IMR-90 (cell line): ENCODE results near the gene SCAF1. TPM values are rescaled to one million over a fixed set of nuclear protein-coding genes. Genes with fewer than 3 reads are reported as not detected.

Experiments used
- ATAC-seq: fragments of 200-7000 bp; cut with Tn5 transposase; 2 replicates; pipeline ENCODE4 v1.9.1; 2020; ENCODE audit warnings: low read depth, mild to moderate bottlenecking, moderate library complexity
- BruUV-seq: library from RNA; stranded (reverse); fragments of 400-500 nt; replicated peaks from 2 replicates; lab custom pipeline; 2021; lab: Mats Ljungman, UMichigan
- CTCF ChIA-PET: fragments of 300-600 bp; formaldehyde crosslinking; extraction: SDS; loops from one replicate; lab custom pipeline; 2021; ENCODE audit warnings: antibody characterized with exemption; lab: Yijun Ruan, JAX
- POLR2A ChIA-PET: fragments of 300-600 bp; sonication (Branson Sonifier 250); formaldehyde crosslinking; loops from one replicate; lab custom pipeline; 2022; ENCODE audit warnings: antibody characterized with exemption; ENCODE audit not compliant: unreplicated experiment; lab: Charles Lee
- DNase-seq: peaks from one replicate; pipeline ENCODE4 v3.0.0; 2013
- H2AFZ ChIP-seq: replicated peaks from 2 replicates; pipeline ENCODE3; 2013; ENCODE audit warnings: low read length, mild to moderate bottlenecking; ENCODE audit not compliant: poor library complexity
- H2AK5ac ChIP-seq: 2 replicates; pipeline ENCODE4 v1.6.1; 2013; ENCODE audit warnings: low read depth, low read length, inconsistent platforms
- H2AK9ac ChIP-seq: replicated peaks from 2 replicates; pipeline ENCODE3; 2013; ENCODE audit warnings: mild to moderate bottlenecking, low read depth, low read length, moderate library complexity; ENCODE audit not compliant: poor library complexity
- H2BK120ac ChIP-seq: 2 replicates; pipeline ENCODE4 v1.6.1; 2013; ENCODE audit warnings: low read depth, low read length, inconsistent platforms
- H2BK15ac ChIP-seq: 3 replicates; pipeline ENCODE4 v1.6.1; 2013; ENCODE audit warnings: low read depth, low read length, inconsistent platforms
- H2BK20ac ChIP-seq: 2 replicates; pipeline ENCODE4 v1.6.1; 2013; ENCODE audit warnings: low read depth, mild to moderate bottlenecking, inconsistent platforms, low read length, moderate library complexity
- H2BK5ac ChIP-seq: 2 replicates; pipeline ENCODE4 v1.6.1; 2013; ENCODE audit warnings: mild to moderate bottlenecking, low read depth, low read length, inconsistent platforms; ENCODE audit not compliant: poor library complexity, severe bottlenecking
- H3K14ac ChIP-seq: replicated peaks from 2 replicates; pipeline ENCODE4 v1.6.1; 2013; ENCODE audit warnings: low read depth, low read length, inconsistent platforms
- H3K18ac ChIP-seq: 2 replicates; pipeline ENCODE4 v1.6.1; 2013; ENCODE audit warnings: low read depth, low read length, control low read depth
- H3K23ac ChIP-seq: 2 replicates; pipeline ENCODE4 v1.6.1; 2013; ENCODE audit warnings: low read depth, low read length, inconsistent platforms
- H3K27ac ChIP-seq: 2 replicates; pipeline ENCODE4 v1.5.1; 2013; ENCODE audit warnings: mild to moderate bottlenecking, control low read depth, low read length; ENCODE audit not compliant: insufficient read depth
- H3K27me3 ChIP-seq: 2 replicates; pipeline ENCODE4 v1.6.1; 2013; ENCODE audit warnings: low read length; ENCODE audit not compliant: control insufficient read depth, insufficient read depth
- H3K36me3 ChIP-seq: 2 replicates; pipeline ENCODE4 v1.6.1; 2013; ENCODE audit warnings: low read length, mixed read lengths; ENCODE audit not compliant: control insufficient read depth, insufficient read depth
- H3K4ac ChIP-seq: 2 replicates; pipeline ENCODE4 v1.6.1; 2013; ENCODE audit warnings: low read depth, low read length, inconsistent platforms
- H3K4me1 ChIP-seq: 2 replicates; pipeline ENCODE4 v1.6.1; 2013; ENCODE audit warnings: low read length, mixed read lengths; ENCODE audit not compliant: control insufficient read depth, insufficient read depth
- H3K4me2 ChIP-seq: 2 replicates; pipeline ENCODE4 v1.6.1; 2013; ENCODE audit warnings: low read depth, mild to moderate bottlenecking, control low read depth, low read length, moderate library complexity
- H3K4me3 ChIP-seq: 2 replicates; pipeline ENCODE4 v1.5.1; 2013; ENCODE audit warnings: low read depth, mild to moderate bottlenecking, control low read depth, low read length, moderate library complexity; ENCODE audit not compliant: insufficient read depth
- H3K56ac ChIP-seq: 2 replicates; pipeline ENCODE4 v1.6.1; 2013; ENCODE audit warnings: low read length, inconsistent platforms; ENCODE audit not compliant: insufficient read depth; ENCODE audit errors: extremely low read depth
- H3K79me1 ChIP-seq, 2 experiments: 2 replicates each; pipeline ENCODE4 v1.6.1; 2013; ENCODE audit warnings: low read length in 2 of 2, inconsistent platforms in 1 of 2, low read depth in 1 of 2
- H3K9ac ChIP-seq: 2 replicates; pipeline ENCODE4 v1.6.1; 2013; ENCODE audit warnings: low read depth, low read length, control low read depth
- H3K9me1 ChIP-seq: 2 replicates; pipeline ENCODE4 v1.6.1; 2013; ENCODE audit warnings: low read length, inconsistent platforms; ENCODE audit not compliant: insufficient read depth
- H3K9me3 ChIP-seq: 2 replicates; pipeline ENCODE4 v1.6.1; 2013; ENCODE audit warnings: low read length; ENCODE audit not compliant: control insufficient read depth, insufficient read depth
- H4K20me1 ChIP-seq: 2 replicates; pipeline ENCODE4 v1.6.1; 2013; ENCODE audit warnings: low read length, inconsistent platforms; ENCODE audit not compliant: insufficient read depth
- H4K5ac ChIP-seq: 2 replicates; pipeline ENCODE4 v1.6.1; 2013; ENCODE audit warnings: mild to moderate bottlenecking, low read depth, low read length, control low read depth
- H4K8ac ChIP-seq, 2 experiments: 2 replicates each; pipeline ENCODE4 v1.6.1; 2013; ENCODE audit warnings: low read depth in 2 of 2, low read length in 2 of 2, control low read depth in 1 of 2, inconsistent platforms in 1 of 2
- H4K91ac ChIP-seq: 2 replicates; pipeline ENCODE4 v1.6.1; 2013; ENCODE audit warnings: low read depth, low read length, inconsistent platforms; ENCODE audit not compliant: insufficient read depth
- BHLHE40 ChIP-seq: fragments of 150-350 bp; IDR thresholded peaks from 2 replicates; pipeline ENCODE4 v1.6.1; 2016; ENCODE audit warnings: mild to moderate bottlenecking, low read depth, low read length
- CHD1 ChIP-seq: IDR thresholded peaks from 2 replicates; pipeline ENCODE4 v1.6.1; 2012; ENCODE audit warnings: low read depth, low read length, improper control_type of control experiment
- CTCF ChIP-seq: conservative IDR thresholded peaks from 2 replicates; pipeline ENCODE4 v1.5.1; 2012; ENCODE audit warnings: mild to moderate bottlenecking, low read depth, low read length, improper control_type of control experiment
- FOS ChIP-seq: fragments of 150-350 bp; IDR thresholded peaks from 2 replicates; pipeline ENCODE4 v1.6.1; 2016; ENCODE audit warnings: low read depth, low read length
- MAFK ChIP-seq: IDR thresholded peaks from 2 replicates; pipeline ENCODE4 v1.6.1; 2012; ENCODE audit warnings: low read depth, low read length, improper control_type of control experiment
- MAZ ChIP-seq: IDR thresholded peaks from 2 replicates; pipeline ENCODE4 v1.6.1; 2012; ENCODE audit warnings: low read depth, mild to moderate bottlenecking, low read length, improper control_type of control experiment, moderate library complexity, borderline replicate concordance
- MXI1 ChIP-seq: IDR thresholded peaks from 2 replicates; pipeline ENCODE4 v1.6.1; 2012; ENCODE audit warnings: low read depth, mild to moderate bottlenecking, low read length, moderate library complexity, borderline replicate concordance
- NFE2L2 ChIP-seq: fragments of 150-350 bp; IDR thresholded peaks from 2 replicates; pipeline ENCODE4 v1.6.1; 2016; ENCODE audit warnings: low read depth, mild to moderate bottlenecking, low read length
- RAD21 ChIP-seq: IDR thresholded peaks from 2 replicates; pipeline ENCODE4 v1.6.1; 2012; ENCODE audit warnings: low read length, improper control_type of control experiment
- RCOR1 ChIP-seq: IDR thresholded peaks from 2 replicates; pipeline ENCODE4 v1.6.1; 2012; ENCODE audit warnings: mild to moderate bottlenecking, low read length, improper control_type of control experiment; ENCODE audit not compliant: insufficient replicate concordance
- RFX5 ChIP-seq: IDR thresholded peaks from 2 replicates; pipeline ENCODE4 v1.8.0; 2012; ENCODE audit warnings: low read depth, mild to moderate bottlenecking, low read length, moderate library complexity
- SMC3 ChIP-seq: fragments of 150-350 bp; IDR thresholded peaks from 2 replicates; pipeline ENCODE4 v1.6.1; 2016; ENCODE audit warnings: low read depth, mild to moderate bottlenecking, antibody characterized with exemption, low read length, moderate library complexity
- USF2 ChIP-seq: fragments of 150-350 bp; IDR thresholded peaks from 2 replicates; pipeline ENCODE4 v1.6.1; 2017; ENCODE audit warnings: mild to moderate bottlenecking, antibody characterized with exemption, low read length, low read depth
- WGBS, 2 experiments: methylation state at CpG; one replicate each; pipeline versions ENCODE4 v1.1.5 to v1.1.7; 2013; ENCODE audit warnings: missing lambda C conversion rate in 2 of 2; ENCODE audit not compliant: insufficient read length in 1 of 2; ENCODE audit errors: extremely low coverage in 2 of 2; 5-methylcytosine and 5-hydroxymethylcytosine counted together
- dilution Hi-C: fragments of 300-500 bp; cut with HindIII; formaldehyde crosslinking; loops from one replicate; pipeline ENCODE4 v1.14.3; 2018; ENCODE audit warnings: low sequenced_read_pairs; ENCODE audit not compliant: unreplicated experiment
- in situ Hi-C: fragments of 300-500 bp; cut with MboI; formaldehyde crosslinking; loops from 3 replicates; pipeline ENCODE4 v1.14.3; 2019; ENCODE audit warnings: low sequenced_read_pairs, inconsistent platforms, mixed read lengths
- intact Hi-C: fragments of 100-400 bp; cut with micrococcal nuclease; formaldehyde crosslinking; loops from 2 replicates; pipeline ENCODE4 v1.10.0; 2022
- polyA plus RNA-seq, 3 experiments: library from polyadenylated mRNA; depleted of rRNA; stranded (reverse); fragments of >200 nt; gene quantifications; 2 replicates each; pipeline ENCODE4 v1.2.3, GENCODE V29; 2012; ENCODE audit warnings: low replicate concordance in 1 of 3
- total RNA-seq: library from RNA; depleted of rRNA; stranded (reverse); fragments of >200 nt; gene quantifications from 2 replicates; pipeline ENCODE4 v1.2.3, GENCODE V29; 2012

Gene SCAF1
- total and polyA plus RNA-seq, 2 of the 4 experiments (the other 2 are of a cell fraction), result 2.2 to 14.8 TPM

- no TSS peak for BruUV-seq
- in situ Hi-C loops, result no loop called here
- H3K9ac ChIP-seq, result no peak overlapping the region
- no peak overlapping the region for H2BK15ac ChIP-seq
- H2AFZ ChIP-seq, result no peak overlapping the region
- H3K14ac ChIP-seq, result no peak overlapping the region
- H3K36me3 ChIP-seq, result peaks cover 32% of the 10 kb centered on the region
- H2BK20ac ChIP-seq, result no peak overlapping the region
- POLR2A ChIA-PET, result no interaction called here
- TF ChIP-seq RFX5, result no peak
- TF ChIP-seq MAZ, result no peak
- TF ChIP-seq BHLHE40, result no peak
- no peak for TF ChIP-seq NFE2L2
- no peak for TF ChIP-seq FOS
- TF ChIP-seq RAD21, result no peak
- TF ChIP-seq MXI1, result no peak
- no peak for TF ChIP-seq SMC3
- no peak for TF ChIP-seq MAFK
- TF ChIP-seq USF2, result no peak
- TF ChIP-seq CHD1, result no peak
- no peak for TF ChIP-seq RCOR1
- no peak for TF ChIP-seq CTCF
- no peak overlapping the region for H2AK5ac ChIP-seq
- no peaks in the 10 kb centered on the region for H3K4me1 ChIP-seq
- CTCF ChIA-PET, result no interaction called here
- H3K4me2 ChIP-seq, result no peak overlapping the region
- no peak overlapping the region for H2AK9ac ChIP-seq
- no peaks in the 10 kb centered on the region for H3K79me1 ChIP-seq
- H4K20me1 ChIP-seq, result no peaks in the 10 kb centered on the region
- dilution Hi-C loops, result no loop called here
- no peak overlapping the region for H3K18ac ChIP-seq
- intact Hi-C loops, result no loop called here
- H3K27me3 ChIP-seq, result no peaks in the 10 kb centered on the region
- no peak overlapping the region for H2BK5ac ChIP-seq
- no peak overlapping the region for H2BK120ac ChIP-seq
- no peak overlapping the region for H3K4ac ChIP-seq
- H4K91ac ChIP-seq, result no peak overlapping the region
- ATAC-seq (no peak), DNase-seq (no peak)
- H3K23ac ChIP-seq, result no peak overlapping the region
- no peak overlapping the region for H3K27ac ChIP-seq
- H3K56ac ChIP-seq, result no peak overlapping the region
- no peaks in the 10 kb centered on the region for H3K9me3 ChIP-seq
- WGBS, 2 experiments, result 66% methylated on average over 21 of the region's 40 CpGs; no CpG with 5 or more reads in 1 of the 2 experiments
- no peak overlapping the region for H4K8ac ChIP-seq
- 0 out of 2 replicates have a peak, but pooled peaks cover 3% of the 10 kb centered on the region for H3K9me1 ChIP-seq
- H3K4me3 ChIP-seq, result no peak overlapping the region
- H4K5ac ChIP-seq, result no peak overlapping the region
Observed at GRCh38 chr19:49701271-49701786, 59.3 kb downstream of the SCAF1 start.
